ENCODE results near the gene KLHL29.
"Not testable (repeated sequence)": the region's sequence is repeated elsewhere in the genome, so short reads cannot be mapped to it uniquely, and the experiment has no call there.

The KLHL29 gene

DNA sequence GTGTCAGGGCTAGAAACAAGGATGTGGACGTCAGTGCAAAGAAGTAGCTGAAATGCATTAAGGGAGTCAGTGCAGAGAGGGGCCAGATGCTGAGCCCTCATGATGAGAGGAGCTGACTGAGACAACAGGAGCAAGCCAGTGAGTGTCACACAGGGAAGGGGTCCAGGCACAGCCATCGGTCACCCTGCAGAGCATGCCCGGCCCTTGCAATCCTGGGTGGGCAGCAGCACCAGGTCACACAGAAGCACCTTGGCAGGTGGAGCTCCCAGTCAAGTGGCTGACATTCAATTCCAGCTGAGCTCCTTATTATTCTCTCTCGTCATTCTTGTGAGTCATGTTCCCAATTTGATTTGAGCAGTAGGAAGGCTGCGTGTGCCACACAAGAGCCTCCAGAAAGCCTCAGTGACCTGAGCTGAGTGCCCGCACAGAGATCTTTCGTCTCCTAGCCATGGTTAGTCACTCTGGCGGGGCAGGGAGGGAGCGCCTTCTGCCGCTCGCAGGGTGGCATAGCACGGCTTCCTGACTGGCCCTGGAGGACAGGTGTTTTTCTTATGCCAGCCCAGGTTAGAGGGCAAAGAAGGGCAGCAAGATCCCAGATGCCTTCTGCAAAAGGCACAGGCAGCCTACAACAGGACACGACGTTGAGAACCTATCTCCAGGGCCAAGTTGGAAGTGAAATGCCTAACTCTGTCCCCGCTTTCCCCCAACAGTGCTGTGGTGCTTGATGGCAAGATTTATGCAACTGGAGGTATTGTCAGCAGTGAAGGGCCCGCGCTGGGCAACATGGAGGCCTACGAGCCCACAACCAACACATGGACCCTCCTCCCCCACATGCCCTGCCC lies 321.0 kb downstream of the KLHL29 start:
- DNase-seq = no peak

DNA sequence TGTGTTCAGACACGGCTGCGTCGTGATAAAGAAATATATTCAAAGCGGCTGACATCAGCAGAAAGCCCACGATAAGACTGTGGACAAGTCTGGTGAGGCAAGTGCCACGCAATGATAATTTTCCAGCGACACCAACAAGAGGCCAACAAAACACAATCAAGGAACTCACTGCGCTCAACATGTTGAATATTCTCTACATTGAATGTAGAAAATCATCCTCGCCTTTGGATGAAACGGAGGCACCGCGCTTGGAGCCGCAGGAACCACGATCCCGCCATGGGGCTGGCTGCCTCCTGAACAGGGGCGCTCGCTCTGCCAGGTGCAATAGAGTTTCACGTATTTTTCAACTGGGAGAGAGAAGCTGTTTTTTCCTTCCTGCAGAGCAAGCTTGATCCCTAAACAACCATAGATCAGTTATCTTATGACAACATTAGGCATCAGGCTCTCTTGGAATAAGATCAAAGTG lies 321.7 kb downstream of the KLHL29 start:
- DNase-seq = no peak

DNA sequence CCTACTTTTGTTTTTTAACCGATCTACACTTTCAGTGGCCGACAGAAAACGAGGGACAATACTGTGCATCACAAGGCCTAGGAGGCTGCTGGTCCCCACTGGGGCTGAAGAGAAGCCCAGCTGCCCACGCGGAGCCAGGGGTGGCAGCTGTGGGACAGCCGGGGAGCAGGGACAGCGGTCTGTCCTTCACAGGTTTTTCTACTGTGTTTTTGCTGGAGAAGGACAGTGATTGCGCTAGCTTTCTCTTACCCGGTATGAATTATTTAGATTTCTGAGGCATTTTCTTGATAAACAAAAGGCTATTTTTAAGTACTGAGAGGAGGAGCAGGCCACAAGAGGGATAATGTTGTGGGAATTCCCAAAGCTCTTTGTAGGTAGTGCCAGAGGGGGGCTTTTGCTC lies 322.1 kb downstream of the KLHL29 start:
- no peak for DNase-seq

DNA sequence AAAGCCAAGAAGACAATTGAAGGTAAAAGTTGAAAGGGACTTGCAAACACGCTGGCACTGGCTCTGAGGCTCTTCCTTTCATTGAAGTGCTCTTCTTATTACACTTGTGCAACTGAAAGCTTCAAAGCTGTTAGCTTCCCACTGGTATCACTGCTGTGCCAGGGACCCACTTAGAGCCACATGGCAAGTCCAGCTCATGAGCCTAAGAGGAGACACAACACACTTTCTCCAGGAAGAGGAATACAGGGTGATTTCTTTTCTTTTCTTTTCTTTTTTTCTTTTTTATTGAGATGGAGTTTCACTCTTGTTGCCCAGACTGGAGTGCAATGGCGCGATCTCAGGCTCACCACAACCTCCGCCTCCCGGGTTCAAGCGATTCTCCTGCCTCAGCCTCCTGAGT lies 323.8 kb downstream of the KLHL29 start:
- no peak for DNase-seq

DNA sequence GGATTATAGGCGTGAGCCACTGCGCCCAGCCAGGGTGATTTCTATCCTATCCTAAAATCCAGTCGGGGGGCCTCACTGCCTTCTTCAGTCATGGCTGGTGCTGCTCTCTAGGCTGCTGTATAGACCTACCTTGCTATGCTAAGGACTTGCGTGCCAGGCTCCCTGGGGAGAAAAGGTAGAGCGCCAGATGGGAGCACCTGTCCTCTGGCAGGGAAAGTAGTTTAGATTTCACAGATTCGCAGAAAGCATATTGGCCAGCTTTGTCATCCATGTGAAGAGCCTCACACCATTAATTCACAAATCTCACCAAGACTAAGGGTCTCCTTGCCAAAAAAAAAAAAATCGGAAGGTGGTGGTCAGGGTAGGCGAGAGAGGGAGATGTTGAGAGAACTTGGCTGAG lies 324.3 kb downstream of the KLHL29 start:
- DNase-seq = no peak

DNA sequence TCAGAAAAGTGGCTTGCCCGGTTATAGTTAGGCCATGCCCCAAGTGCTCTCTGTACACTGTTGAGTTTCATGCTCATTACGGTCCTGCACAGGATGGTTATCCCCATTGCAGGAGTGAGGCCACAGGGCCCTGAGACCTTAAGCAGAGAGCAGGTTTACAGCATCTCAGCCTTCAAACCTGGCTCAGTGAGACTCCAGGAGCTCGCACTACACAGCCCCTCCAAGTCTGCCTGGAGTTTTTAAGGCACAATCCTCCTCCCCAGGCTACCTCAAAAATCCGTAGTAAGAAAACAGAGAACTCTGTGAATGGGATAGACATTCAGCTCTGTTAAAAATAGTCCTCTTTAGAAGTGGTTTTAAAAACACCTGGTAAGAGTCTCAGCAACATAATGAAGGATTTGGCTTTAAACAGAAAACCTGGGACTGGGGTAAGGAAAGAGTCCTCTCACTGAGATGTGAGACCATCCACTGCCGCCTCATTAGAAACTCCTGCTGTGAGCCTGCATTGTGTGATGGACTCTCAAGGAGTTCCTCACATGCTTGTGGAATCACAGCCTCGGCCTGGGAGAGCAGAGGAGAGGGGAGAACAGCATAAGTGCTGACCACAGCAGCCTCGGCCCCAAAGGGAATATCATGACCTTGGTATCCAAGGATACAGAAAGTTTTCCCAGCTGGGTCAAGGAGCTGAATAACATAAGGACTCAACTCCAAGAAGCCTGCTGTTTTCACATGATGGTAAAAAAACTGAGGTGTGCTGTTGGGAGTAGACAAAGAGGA lies 327.2 kb downstream of the KLHL29 start:
- DNase-seq = no peak

DNA sequence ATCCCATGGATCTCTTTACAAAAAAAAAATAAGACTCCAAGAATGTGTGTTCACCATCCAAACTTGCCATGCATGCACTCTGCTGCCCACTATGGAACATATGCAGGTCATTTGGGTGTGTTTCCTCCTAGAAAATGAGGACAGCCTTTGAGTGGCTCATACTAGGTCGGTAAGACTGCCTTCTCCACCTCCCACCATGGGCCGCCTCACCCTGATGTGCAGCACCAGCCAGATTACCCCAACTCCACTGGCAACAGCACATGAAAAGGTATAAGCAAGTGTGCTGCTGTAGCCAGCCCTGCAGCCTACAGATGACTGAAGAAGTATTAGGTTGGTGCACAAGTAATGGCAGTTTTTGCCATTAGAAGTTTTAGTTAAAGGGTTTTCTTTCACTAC lies 327.8 kb downstream of the KLHL29 start:
- no peak for DNase-seq

DNA sequence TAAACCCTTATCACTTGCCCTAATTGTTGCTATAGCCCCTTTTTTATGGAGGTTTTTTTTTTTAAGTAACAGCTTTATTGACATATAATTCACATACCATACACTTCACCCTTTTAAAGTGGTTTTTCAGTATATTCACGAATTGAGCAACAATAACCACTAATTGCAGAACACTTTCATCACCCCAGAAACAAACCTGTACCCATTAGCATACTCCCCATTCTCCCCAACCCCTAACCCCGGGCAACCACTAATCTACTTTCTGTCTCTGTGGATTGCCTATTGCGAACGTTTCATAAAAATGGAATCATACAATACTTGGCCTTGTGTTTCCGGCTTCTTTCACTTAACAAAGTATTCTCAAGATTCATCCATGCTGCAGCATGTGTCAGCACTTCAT lies 328.4 kb downstream of the KLHL29 start:
- no peak for DNase-seq

DNA sequence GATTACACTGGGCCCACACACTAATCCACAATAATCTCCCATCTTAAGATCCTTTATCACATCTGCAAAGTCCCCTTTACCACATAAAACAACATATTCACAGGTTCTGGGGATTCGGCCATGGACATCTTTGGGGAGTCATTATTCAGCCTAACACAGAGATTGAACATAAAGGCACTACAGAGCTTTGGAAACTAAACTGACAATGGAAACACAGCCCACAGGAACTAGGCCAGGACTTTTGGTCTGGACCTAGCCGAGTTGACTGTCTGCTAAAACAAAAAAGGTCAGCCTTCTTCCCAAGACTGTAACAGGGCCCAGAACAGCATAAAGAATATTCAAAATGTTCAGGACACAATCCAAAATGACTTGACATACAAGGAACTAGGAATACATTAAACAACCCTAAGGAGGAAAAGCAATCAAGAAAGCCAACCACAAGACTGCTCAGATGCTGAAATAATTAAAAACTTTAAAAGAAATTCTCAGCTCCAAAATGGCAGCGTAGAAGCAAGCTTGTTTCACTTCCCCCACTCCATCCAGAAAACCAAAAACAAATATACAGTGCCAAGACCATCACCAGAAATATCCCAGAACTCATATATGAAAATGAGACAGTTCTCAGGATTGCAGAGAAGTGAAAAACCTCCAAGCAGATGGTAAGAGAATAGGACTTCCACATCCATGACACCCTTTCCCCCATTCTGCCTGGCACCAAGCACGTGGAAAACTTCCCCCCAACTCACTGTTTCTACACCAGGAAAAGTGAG lies 334.1 kb downstream of the KLHL29 start:
- DNase-seq = no peak

DNA sequence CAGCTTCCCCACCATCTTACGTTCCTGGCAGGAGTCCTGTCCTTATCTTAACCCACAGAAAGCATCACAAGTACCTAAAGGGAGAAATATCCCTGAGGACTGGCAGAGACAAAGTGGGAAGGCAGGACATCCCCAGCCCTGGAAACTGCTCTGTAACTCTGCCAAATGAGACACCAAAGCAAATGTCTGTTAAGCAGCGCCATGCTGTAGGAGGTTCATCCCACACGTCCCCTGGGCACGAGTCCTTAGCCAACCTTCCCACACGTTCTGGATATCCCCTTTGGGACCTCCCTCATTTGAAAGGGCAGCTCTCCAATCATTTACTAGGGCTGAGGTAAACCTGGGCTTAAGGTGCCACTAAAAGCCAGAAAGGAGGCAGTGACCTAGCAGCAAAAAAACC lies 334.7 kb downstream of the KLHL29 start:
- DNase-seq = no peak

DNA sequence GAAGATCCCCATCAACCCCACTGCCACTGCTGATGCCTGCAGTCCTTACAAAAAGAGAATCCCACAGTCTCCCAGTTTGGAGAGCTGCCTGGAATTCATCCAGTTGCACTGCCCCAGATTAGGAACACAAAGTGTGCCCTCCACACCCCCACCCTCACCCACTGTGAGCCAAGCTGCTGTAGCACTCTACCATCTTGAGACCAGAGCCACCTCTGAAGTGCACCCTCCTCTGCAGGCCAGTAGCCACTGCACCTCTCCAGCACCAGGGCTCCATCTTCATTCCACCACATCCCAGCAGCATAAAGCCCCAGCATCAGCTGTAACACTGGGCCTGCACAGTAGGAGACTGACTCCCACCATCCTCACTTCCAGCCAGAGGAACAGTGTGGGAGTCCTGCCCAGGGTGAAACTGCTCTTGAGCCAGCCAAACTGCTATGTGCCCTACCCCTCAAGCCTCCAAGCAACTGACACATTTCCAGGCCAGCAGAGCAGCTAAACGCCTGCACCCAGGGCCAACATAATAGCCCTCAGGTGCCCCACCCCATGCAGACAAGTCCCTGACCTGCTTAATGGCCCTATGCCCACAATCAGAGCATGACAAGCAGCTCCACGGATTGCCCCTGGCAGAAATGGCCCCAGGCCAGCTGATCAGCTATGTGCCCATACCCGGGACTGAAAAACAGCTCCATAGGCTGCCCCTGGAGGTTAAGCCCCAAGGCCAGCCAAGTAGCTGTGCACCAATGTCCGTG lies 335.9 kb downstream of the KLHL29 start:
- no peak for DNase-seq

DNA sequence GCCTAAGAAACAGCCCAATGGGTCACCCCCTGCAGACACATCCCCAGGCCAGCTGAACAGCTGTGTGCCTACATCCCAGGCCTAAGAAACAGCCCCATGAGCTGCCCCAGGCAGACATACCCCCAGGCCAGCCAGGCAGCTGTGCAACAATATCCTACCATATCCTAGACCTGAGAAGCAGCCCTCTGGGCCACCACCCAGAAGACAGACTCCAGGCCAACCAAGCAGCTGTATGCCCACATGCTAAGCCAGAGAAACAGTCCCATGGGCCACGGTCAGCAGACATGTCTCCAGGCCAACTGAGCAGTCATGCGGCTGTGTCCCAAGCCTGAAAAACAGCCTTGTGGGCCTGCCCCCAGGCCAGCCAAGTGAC lies 336.5 kb downstream of the KLHL29 start:
- DNase-seq = no peak

DNA sequence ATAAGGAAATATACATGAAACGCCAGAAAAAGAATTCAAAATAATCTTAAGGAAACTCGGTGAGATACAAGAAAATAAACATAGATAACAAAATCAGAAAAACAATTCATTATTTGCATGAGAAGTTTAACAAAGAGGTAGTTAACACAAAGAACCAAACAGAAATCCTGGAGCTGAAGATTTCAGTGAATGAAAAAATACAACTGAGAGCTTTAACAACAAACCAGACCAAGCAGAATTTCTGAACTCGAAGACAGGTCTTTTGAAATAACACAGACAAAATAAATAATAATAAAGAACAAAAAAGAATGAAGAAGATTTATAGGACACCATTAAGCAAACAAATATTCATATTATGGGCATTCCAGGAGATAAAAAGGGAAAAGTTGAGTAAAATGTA lies 337.3 kb downstream of the KLHL29 start:
- DNase-seq = no peak

DNA sequence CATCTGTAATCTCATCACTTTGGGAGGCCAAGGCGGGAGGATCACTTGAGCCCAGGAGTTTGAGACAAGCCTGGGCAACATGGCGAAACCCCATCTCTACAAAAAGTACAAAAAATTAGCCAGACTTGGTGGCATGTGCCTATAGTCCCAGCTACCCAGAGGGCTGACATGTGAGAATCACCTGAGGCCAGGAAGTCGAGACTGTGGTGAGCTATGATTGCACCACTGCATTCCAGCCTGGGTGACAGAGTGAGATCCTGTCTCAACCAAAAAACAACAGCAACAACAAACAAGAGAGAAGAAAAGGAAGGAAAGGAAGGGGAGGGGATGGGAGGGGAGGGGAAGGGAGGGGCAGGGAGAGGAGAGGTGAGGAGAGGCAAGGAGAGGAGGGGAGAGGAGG lies 338.1 kb downstream of the KLHL29 start:
- DNase-seq = not testable (repeated sequence)

DNA sequence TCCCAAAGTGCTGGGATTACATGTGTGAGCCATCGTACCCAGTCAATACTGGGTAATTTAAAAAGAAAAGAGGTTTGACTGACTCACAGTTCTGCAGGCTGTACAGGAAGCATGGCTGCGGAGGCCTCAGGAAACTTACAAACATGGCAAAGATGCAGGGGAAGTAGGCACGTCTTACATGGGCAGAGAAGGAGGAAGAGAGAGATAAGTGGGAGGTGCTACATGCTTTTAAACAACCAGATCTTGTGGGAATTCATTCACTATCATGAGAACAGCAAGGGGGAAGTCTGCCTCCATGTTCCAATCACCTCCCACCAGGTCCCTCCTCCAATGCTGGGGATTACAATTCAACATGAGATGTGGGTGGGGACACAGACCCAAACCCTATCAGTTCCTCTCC lies 349.4 kb downstream of the KLHL29 start:
- no peak for DNase-seq

DNA sequence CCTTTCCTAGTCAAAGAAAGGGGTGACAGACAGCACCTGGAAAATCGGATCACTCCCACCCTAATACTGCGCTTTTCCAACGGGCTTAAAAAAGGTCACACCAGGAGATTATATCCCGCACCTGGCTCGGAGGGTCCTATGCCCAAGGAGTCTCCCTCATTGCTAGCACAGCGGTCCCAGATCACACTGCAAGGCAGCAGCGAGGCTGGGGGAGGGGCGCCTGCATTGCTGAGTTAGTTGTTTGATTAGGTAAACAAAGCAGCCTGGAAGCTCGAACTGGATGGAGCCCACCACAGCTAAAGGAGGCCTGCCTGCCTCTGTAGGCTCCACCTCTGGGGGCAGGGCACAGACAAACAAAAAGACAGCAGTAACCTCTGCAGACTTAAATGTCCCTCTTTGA lies 351.8 kb downstream of the KLHL29 start:
- not testable (repeated sequence) for DNase-seq

DNA sequence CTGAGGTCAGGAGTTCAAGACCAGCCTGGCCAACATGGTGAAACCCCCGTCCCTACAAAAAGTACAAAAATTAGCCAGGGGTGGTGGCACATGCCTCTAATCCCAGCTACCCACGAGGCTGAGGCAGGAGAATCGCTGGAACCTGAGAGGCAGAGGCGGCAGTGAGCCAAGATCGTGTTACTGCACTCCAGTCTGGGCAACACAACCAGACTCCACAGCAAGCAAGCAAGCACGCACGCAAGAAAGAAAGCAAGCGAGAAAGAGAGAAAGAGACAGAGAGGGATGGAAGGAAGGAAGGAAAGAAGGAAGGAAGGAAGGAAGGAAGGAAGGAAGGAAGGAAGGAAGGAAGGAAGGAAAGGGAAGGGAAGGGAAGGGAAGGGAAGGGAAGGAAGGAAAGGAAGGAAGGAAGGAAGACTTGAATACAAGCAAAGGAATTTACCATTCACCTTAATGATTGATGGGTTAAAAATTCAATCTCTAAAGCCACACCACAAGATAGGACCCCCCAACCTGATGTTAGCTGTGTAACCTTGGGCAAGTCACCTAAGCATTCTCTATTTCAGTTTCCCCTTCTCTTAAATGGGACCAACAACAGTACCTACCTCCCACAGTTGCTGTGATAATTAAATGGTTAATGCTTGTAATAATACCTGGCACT lies 360.2 kb downstream of the KLHL29 start:
- DNase-seq = no peak

DNA sequence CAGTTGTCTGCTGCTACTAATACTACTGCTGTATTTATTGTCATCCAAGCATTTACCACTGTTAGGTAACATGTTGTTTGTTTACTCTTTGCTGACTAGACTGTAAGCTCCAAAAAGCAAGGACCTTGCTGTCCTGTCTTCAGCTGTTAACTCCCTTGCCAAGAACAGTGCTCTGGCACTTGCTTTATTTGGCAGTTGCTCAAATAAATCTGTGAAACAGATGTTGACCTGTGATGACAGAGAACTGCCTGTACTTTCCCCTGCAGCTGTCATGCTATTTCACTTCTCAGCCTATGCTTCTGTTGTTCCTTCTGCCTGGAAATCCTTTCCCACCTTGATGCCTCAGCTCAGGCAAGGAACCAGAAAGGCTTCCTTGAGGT lies 360.7 kb downstream of the KLHL29 start:
- no peak for DNase-seq

DNA sequence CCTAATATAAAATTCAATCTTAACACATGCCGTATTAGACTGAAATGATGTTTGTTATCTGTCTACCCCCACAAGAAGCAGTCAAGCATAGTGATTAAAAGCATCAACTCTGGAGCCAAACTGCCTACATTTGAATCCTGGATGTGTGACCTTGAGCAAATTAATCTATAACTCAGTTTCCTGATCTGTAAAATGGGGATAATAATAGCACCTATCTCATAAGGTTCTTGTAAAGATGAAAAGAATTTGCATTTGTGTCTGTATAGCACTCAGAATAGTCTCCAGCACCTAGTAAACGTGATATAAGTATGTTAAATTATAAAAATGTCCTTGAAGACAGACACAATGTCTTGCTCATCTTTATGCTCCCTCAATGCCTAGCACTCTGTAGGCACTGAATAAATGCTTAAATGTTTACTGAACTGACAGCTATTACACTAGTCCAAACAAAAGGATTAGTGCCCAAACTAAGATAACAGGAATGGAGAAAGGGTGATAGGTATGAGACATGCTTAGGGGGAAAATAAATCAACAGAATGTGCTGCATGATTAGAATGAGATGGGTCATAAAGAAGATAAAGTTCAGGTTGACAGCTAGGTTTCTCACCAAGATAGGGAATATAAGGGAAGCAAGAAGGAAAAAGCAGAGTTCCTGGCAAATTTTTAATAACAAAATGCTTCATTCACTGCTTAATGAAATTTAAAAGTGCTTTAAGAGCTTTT lies 361.3 kb downstream of the KLHL29 start:
- DNase-seq = no peak

DNA sequence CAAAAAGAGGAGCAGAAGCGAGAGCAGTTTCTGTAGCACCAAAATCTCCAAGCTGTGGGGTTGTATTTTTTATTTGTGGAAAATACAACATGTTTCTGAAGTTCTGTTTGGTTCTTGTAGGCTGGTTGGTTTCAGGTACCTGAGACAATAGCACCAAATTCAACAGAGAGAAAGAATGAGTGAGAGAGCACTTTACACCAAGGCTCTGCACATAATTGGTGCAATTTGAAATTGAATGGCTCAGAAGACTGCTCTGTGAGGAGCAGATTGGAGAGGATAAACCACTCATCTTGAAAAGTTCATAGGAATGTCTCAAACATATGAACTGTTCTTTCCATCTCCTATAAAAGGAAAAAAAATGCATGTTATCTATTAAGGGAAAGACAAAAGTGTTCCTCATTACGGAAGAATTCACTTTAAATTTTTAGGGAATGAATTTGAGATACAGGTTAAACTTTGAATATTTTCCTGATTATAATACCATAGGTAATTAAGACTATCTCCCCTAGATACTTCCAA lies 366.8 kb downstream of the KLHL29 start:
- no peak for DNase-seq

DNA sequence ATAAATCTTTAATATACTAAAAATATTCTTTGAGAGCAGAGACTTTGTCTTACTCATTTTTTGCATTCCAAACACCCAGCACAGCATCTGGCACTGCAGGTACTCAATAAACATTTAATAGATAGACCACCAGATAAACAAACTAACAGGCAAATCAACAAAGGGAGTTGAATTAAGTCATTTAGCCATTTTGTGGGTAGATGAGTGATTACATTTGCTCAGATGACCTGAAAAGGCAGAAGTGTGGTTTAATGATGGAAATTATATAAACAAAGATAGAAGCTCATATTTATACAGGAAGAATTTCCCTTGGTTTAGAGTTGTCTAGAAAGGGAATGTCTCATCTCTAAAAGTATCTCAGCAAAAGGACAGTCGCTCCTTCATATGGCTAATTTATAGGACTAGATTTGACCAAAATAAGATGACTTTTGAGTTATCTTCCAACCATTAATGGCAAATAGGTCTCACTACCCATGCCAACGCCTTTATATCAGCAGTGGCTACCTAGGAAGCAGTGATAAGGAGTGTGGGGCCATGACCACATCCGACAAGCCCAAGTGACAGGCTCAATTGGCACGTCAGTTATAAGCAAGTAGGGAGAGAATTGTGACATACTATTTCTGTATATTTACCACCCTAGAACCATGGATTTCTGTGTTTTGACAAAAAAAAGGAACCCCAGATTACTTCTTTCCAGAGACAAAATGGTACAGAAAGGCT lies 368.5 kb downstream of the KLHL29 start:
- DNase-seq = no peak
